Endothelial cell of umbilical vein (primary cell): ENCODE results near the gene PRPF40B. TPM values are rescaled to one million over a fixed set of nuclear protein-coding genes. Genes with fewer than 3 reads are reported as not detected.
A peak's percentile ranks its signal among the peaks of the same experiment; 100 is the strongest.

Experiments used
- BruUV-seq: library from RNA; stranded (reverse); fragments of 400-500 nt; replicated peaks from 2 replicates; lab custom pipeline; 2021; lab: Mats Ljungman, UMichigan
- CTCF ChIA-PET: fragments of 300-600, 350-600 bp; sonication (Branson Sonifier 250); formaldehyde crosslinking; loops from one replicate; lab custom pipeline; 2021; ENCODE audit warnings: antibody characterized with exemption, inconsistent platforms; lab: Charles Lee
- POLR2A ChIA-PET: fragments of 300-600, 350-600 bp; sonication (Branson Sonifier 250); formaldehyde crosslinking; loops from one replicate; lab custom pipeline; 2021; ENCODE audit warnings: antibody characterized with exemption, inconsistent platforms; lab: Charles Lee
- DNase-seq: peaks from one replicate; pipeline ENCODE4 v3.0.0-alpha.2; 2011; ENCODE audit warnings: low read depth, low spot score
- FAIRE-seq: peaks from 2 replicates; lab custom pipeline; 2011; peaks lifted over from hg19 to GRCh38; lab: Jason Lieb, UNC
- H2AFZ ChIP-seq: 2 replicates; pipeline ENCODE4 v1.6.0; 2012; ENCODE audit warnings: low read depth, low read length, control low read depth, inconsistent platforms
- H3K27ac ChIP-seq: 2 replicates; pipeline ENCODE4 v1.5.1; 2011; ENCODE audit warnings: low read depth, mild to moderate bottlenecking, control low read depth, low read length, moderate library complexity; ENCODE audit not compliant: insufficient read depth
- H3K27me3 ChIP-seq, 2 experiments: 2 replicates each; pipeline versions ENCODE4 v1.6.0 to v1.6.1; 2011; ENCODE audit warnings: low read length in 2 of 2, mixed read lengths in 1 of 2; ENCODE audit not compliant: control insufficient read depth in 2 of 2, insufficient read depth in 2 of 2
- H3K36me3 ChIP-seq, 2 experiments: 2 replicates in 1 of 2; 3 replicates in 1 of 2; pipeline ENCODE4 v1.5.1; 2011; ENCODE audit warnings: low read length in 2 of 2, mild to moderate bottlenecking in 1 of 2, moderate library complexity in 1 of 2; ENCODE audit not compliant: control insufficient read depth in 2 of 2, insufficient read depth in 2 of 2; ENCODE audit errors: extremely low read depth in 1 of 2
- H3K4me1 ChIP-seq: 3 replicates; pipeline ENCODE4 v1.5.1; 2011; ENCODE audit warnings: mild to moderate bottlenecking, low read length; ENCODE audit not compliant: control insufficient read depth, insufficient read depth; ENCODE audit errors: extremely low read depth
- H3K4me2 ChIP-seq: 2 replicates; pipeline ENCODE4 v1.6.1; 2011; ENCODE audit warnings: low read length, control low read depth, mixed read lengths; ENCODE audit not compliant: insufficient read depth
- H3K4me3 ChIP-seq, 3 experiments: fragments of 200-600 bp in 1 of 3; sonication (generic), shearing (Covaris generic) in 1 of 3; replicated peaks in 1 of 3; 2 replicates each; pipeline ENCODE4 v1.5.1; 2011 to 2016; ENCODE audit warnings: control low read depth in 3 of 3, low read length in 3 of 3, mild to moderate bottlenecking in 2 of 3, inconsistent platforms in 1 of 3, low read depth in 1 of 3, moderate library complexity in 1 of 3; ENCODE audit not compliant: insufficient read depth in 1 of 3
- H3K79me2 ChIP-seq: 2 replicates; pipeline ENCODE4 v1.6.0; 2012; ENCODE audit warnings: low read length, inconsistent platforms; ENCODE audit not compliant: control insufficient read depth, insufficient read depth
- H3K9ac ChIP-seq: replicated peaks from 2 replicates; pipeline ENCODE3; 2011; ENCODE audit warnings: low read length, control low read depth; ENCODE audit not compliant: insufficient read depth; ENCODE audit errors: extremely low read depth
- H3K9me1 ChIP-seq: replicated peaks from 3 replicates; pipeline ENCODE4 v1.6.0; 2011; ENCODE audit warnings: mild to moderate bottlenecking, low read length; ENCODE audit not compliant: control insufficient read depth, insufficient read depth; ENCODE audit errors: extremely low read depth
- H3K9me3 ChIP-seq: replicated peaks from 2 replicates; pipeline ENCODE4 v1.5.1; 2012; ENCODE audit warnings: low read length, inconsistent platforms; ENCODE audit not compliant: control insufficient read depth, insufficient read depth
- H4K20me1 ChIP-seq: replicated peaks from 2 replicates; pipeline ENCODE3; 2011; ENCODE audit warnings: mild to moderate bottlenecking, low read length; ENCODE audit not compliant: control insufficient read depth, insufficient read depth; ENCODE audit errors: extremely low read depth
- EZH2 ChIP-seq: IDR thresholded peaks from 2 replicates; pipeline ENCODE4 v1.6.1; 2012; ENCODE audit warnings: borderline replicate concordance, low read depth, mild to moderate bottlenecking, moderate library complexity, low read length, inconsistent platforms; ENCODE audit not compliant: severe bottlenecking
- FOS ChIP-seq: IDR thresholded peaks from 2 replicates; pipeline ENCODE4 v1.6.1; 2011; ENCODE audit warnings: mild to moderate bottlenecking, low read length, moderate library complexity, borderline replicate concordance; ENCODE audit not compliant: insufficient read depth
- GATA2 ChIP-seq: IDR thresholded peaks from 2 replicates; pipeline ENCODE4 v1.7.0; 2011; ENCODE audit warnings: low read depth, mild to moderate bottlenecking, moderate library complexity, mixed read lengths, low read length; ENCODE audit not compliant: insufficient read length, insufficient read depth
- MYC ChIP-seq: IDR thresholded peaks from one replicate; pipeline ENCODE4 v1.6.1; 2011; ENCODE audit warnings: mild to moderate bottlenecking, low read depth, low read length
- POLR2A ChIP-seq: IDR thresholded peaks from 2 replicates; pipeline ENCODE4 v1.6.1; 2012; ENCODE audit warnings: low read depth, mild to moderate bottlenecking, control low read depth, low read length
- POLR2AphosphoS5 ChIP-seq: IDR thresholded peaks from 2 replicates; pipeline ENCODE4 v1.6.1; 2012; ENCODE audit warnings: low read depth, mild to moderate bottlenecking, control low read depth, low read length, moderate library complexity; ENCODE audit not compliant: insufficient read depth
- dilution Hi-C: fragments of 300-500 bp; cut with MboI; formaldehyde crosslinking; loops from one replicate; pipeline ENCODE4 v1.15.0; 2019; ENCODE audit warnings: low sequenced_read_pairs; ENCODE audit not compliant: extremely low pct_ligation_motif_present
- intact Hi-C: fragments of 100-400 bp; cut with micrococcal nuclease; formaldehyde crosslinking; loops from one replicate; pipeline ENCODE4 v1.10.0; 2022
- polyA plus RNA-seq, 4 experiments: library from polyadenylated mRNA; depleted of rRNA in 3 of 4; stranded (reverse) in 3 of 4; unstranded in 1 of 4; fragments of >200 nt; gene quantifications; 2 replicates each; pipeline versions ENCODE4 v1.2.1 to v1.2.3, GENCODE V29; 2011 to 2012; ENCODE audit warnings: missing spikeins in 1 of 4
- total RNA-seq: library from RNA; stranded (reverse); gene quantifications from 2 replicates; pipeline ENCODE4 v1.2.3, GENCODE V29; 2021
- TF ChIP-seq, protein P1 (sequence below): IDR thresholded peaks from 2 replicates; pipeline ENCODE4 v1.6.1; 2011; ENCODE audit not compliant: insufficient read depth, insufficient read length
- TF ChIP-seq, protein P2 (sequence below), 2 donors: IDR thresholded peaks; 1 replicate in 1 of 2; 2 replicates in 1 of 2; pipeline ENCODE4 v1.5.1; 2011; ENCODE audit warnings: low read length in 2 of 2, mild to moderate bottlenecking in 2 of 2, moderate library complexity in 2 of 2, control low read depth in 1 of 2, inconsistent platforms in 1 of 2, low read depth in 1 of 2; ENCODE audit not compliant: insufficient read depth in 1 of 2; ENCODE audit errors: extremely low read depth in 1 of 2

The PRPF40B gene
- total and polyA plus RNA-seq, 2 donors (not counting 3 experiments of a cell fraction or from before 2014, with no cell fraction given): 5.4 to 9.9 TPM

DNA sequence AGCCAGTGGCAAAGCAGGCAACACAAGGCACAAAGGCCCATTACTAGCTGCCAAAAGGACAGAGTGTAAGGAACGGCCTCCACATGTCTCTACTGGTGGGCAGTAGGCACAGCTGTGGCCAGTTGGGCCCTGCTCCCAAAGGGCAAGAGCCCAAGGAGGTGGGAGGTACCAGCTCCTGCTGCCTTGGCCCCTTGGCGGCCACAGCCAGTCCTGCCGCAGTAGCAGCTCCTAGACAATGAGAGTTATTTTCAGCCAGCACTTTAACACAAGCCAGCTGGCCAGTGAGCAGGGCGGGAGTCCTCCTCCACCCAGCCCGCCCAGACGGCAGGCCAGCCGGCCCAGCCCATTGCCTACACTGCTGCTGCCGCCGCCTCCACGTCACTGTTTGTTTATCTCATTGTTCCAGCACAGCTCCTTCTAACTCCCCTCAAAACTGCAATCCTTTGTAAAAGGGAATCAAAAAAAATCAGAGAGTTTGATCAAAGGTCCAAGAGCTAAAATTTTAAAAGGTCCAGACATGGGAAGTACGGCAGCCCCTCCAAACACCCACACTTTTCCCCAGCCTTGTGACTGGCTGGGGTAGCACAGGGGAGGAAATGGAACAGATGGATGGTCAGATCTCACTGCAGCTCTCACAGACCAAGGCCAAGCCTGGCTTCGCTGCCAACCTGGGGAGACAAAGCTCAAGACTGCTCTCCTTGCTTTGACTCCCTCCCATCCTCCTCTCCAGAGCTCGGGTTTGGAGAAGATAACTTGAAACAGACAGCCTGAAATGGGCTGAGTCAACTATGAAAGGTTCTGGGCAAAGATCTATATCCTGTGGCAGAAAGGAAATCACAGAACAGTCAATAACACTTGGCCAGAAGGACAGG, 50.3 kb downstream of the PRPF40B start:
- BruUV-seq: TSS peak; percentile 81
- Histone ChIP-seq H2AFZ (no peak overlapping the region), H3K27ac (peak overlapping the region; percentile 91), H3K9ac (peak overlapping the region; percentile 74), H4K20me1 (no peaks in the 10 kb centered on the region), H3K36me3 (no peaks in the 10 kb centered on the region), H3K9me3 (no peaks in the 10 kb centered on the region), H3K27me3 (no peaks in the 10 kb centered on the region), H3K79me2 (peaks cover 57% of the 10 kb centered on the region), H3K4me2 (peak overlapping the region; percentile 8), H3K9me1 (no peaks in the 10 kb centered on the region), H3K4me1 (peaks cover 45% of the 10 kb centered on the region), H3K4me3 (no peak overlapping the region)
- FAIRE-seq: peak; percentile 96
- CTCF ChIA-PET: interaction anchor here (0.6 to 6.2 kb wide), 24 partner anchors 8 to 137 kb away, joined by 3 to 56 read pairs (median 7); partner anchors contain the start of genes FMNL3, PRPF40B and TMBIM6
- peak; percentile 98 for DNase-seq
- dilution Hi-C loops: no loop called here
- intact Hi-C loops: loop anchor here (1.0 to 2.0 kb wide), 5 partner anchors 10 to 67 kb away; partner anchors contain the start of genes FMNL3 and TMBIM6
- TF ChIP-seq FOS (no peak), POLR2AphosphoS5 (peak; percentile 69), POLR2A (no peak), EZH2 (no peak), MYC (no peak), GATA2 (no peak)
- TF ChIP-seq, protein P1, sequence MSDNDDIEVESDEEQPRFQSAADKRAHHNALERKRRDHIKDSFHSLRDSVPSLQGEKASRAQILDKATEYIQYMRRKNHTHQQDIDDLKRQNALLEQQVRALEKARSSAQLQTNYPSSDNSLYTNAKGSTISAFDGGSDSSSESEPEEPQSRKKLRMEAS: no peak
- TF ChIP-seq, protein P2, sequence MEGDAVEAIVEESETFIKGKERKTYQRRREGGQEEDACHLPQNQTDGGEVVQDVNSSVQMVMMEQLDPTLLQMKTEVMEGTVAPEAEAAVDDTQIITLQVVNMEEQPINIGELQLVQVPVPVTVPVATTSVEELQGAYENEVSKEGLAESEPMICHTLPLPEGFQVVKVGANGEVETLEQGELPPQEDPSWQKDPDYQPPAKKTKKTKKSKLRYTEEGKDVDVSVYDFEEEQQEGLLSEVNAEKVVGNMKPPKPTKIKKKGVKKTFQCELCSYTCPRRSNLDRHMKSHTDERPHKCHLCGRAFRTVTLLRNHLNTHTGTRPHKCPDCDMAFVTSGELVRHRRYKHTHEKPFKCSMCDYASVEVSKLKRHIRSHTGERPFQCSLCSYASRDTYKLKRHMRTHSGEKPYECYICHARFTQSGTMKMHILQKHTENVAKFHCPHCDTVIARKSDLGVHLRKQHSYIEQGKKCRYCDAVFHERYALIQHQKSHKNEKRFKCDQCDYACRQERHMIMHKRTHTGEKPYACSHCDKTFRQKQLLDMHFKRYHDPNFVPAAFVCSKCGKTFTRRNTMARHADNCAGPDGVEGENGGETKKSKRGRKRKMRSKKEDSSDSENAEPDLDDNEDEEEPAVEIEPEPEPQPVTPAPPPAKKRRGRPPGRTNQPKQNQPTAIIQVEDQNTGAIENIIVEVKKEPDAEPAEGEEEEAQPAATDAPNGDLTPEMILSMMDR (IDR thresholded peaks at IDR 0.05; ENCODE audit: extremely low read depth in 1 of 2, insufficient read depth in 1 of 2, low read depth in 1 of 2, low read length in 2 of 2): peak; percentile 21 to 49
- POLR2A ChIA-PET: interaction anchor here (0.6 to 3.4 kb wide), 11 partner anchors 8 to 68 kb away, joined by 3 to 21 read pairs (median 5); partner anchors contain the start of genes FMNL3 and TMBIM6
